NCI-H460 (cell line): Measurements from ENCODE around the gene MINDY3. TPM values are rescaled to one million over a fixed set of nuclear protein-coding genes. Genes with fewer than 3 reads are reported as not detected.

Experiments used
- DNase-seq: peaks from one replicate; pipeline ENCODE4 v3.0.0-alpha.2; 2016; ENCODE audit warnings: low read depth; ENCODE audit errors: extremely low read depth
- total RNA-seq: library from RNA; depleted of rRNA; stranded (reverse); fragments of >200 nt; shearing (Covaris generic); gene quantifications from 2 replicates; pipeline ENCODE4 v1.2.3, GENCODE V29; 2014

The MINDY3 gene
- total RNA-seq, 1 experiment from 2014 or later: 40.6 TPM

DNA sequence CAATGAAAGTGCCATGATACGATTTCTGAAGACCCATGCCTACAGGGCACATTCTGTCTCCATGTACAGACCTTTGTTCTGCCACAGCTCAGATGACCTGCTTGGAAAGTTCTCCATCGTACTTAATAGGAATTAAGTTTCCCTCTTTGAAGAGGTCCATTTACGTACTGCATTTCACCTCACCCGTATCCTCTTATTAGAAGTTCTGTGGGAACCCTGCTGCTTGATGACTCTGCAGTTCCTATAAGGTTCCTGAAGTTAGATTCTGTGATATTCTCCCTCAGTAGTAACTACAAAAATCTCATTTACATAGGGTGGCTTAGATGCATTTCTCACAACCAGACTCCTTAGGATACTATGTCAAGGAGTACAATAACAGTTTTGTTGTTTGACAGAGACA, 50.9 kb downstream of the MINDY3 start:
- DNase-seq: no peak

DNA sequence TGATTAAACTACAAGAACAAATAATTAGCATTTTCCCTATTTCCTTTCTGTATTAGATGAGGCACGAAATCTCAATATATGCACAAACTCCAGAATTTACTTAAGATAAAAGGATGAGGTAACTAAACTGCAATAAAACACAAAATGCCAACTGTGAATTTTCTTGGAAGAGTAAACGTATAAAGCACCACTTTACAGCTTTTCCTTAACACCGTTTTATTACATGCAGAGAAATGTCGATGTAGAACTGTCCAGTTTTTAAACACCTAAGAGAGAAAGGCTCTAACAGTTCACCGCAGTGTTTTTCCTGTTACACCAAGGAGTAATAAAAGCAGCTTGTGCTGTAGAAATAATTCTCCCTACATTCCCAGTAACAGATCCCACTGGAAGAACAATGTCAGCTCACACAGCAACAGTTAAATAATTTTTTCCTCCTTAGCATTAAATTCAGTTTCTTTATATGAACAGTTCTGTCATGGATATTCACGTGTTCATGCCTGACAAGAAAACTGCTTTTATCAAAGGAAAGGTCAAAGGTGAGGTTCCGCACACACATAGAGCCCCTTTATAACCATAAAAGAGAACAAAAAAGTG, 52.0 kb downstream of the MINDY3 start:
- no peak for DNase-seq

DNA sequence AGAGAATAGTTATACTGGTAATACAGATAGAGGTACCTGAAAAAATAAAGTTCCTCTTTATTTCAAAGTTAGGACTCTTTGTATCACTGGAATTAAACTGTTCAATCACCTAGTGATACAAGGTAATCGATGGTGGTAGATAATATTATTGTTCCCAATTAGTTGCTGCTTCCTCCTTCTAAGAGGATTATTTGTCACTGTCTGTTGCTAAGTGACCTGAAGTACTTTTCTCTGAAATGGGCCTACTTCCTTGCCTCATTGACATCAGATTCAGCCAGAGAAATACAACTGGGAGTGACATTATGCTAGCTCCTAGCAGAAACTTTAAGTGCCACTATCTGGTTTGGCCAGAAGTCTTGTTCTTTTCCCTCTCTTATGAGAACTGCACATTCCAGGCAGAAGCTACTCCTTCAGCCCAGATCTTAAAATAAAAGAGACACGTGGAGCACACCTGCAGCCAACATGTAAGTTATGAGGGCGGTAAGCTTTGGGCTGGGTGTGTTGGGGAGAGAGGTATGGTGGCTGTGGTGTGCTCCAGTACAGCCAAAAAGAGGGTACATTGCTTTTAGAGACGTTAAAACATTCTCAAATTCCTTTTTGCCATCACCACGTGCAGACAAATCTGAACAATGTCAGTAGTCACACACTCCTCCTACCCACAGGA, 54.8 kb downstream of the MINDY3 start:
- no peak for DNase-seq

DNA sequence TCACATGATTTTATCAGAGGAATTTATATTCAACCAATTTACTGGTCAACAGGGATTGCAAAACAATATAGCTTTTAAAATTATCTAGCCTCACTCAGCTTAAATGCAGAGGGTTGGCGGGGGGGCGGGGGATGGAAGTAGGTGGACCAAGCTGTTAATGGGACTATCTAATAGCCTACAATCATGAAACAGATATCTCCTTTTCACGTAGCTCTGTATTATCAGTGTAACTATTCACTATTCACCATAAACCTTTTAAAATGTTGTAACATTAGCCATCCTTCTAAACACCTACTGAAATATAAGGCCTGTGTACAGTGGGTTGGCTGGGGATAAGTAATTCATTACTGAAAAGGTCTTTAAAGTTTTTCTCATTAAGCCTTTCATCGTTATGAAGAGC, 56.2 kb downstream of the MINDY3 start:
- no peak for DNase-seq

DNA sequence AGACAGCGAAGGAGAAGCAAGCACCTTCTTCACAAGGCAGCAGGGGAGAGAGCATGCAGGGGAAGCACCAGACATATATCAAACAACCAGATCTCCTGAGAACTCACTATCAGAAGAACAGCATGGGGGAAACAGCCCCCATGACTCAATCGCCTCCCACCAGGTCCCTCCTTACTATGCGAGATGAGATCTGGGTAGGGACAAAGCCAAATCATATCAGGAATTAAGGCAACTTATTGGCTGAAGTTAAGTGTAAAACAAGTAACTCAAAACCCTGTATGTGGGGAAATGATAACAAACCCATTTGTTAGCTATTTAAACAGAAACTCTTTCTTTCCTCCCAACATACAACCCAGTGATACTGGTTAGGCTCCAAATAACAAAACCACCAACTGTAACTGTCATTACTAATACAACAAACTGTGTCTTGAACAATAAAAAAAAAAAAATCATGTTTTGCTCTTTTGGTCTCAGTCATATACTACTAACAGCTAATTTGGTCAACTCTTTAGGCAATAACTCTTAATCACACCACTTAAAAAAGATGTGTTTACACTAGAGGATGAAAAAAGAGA, 57.8 kb downstream of the MINDY3 start:
- DNase-seq: no peak

DNA sequence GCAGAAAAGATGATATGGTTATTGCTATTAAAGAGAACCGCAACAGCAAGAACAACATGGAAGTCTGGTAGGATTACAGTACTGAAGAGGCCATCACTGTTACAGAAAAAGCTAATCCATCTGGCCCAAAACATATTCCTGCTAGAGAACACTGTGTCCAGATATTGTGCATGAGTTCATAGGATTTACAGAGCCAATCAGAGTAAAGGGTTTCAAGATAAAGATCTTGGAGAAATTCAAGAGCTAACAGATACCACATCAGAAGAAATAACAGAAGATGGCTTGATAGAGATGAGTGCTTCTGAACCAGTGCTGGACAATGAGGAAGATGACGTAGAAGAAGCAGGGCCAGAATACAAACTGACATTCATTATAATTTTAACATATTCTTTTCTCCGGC, 58.7 kb downstream of the MINDY3 start:
- no peak for DNase-seq

DNA sequence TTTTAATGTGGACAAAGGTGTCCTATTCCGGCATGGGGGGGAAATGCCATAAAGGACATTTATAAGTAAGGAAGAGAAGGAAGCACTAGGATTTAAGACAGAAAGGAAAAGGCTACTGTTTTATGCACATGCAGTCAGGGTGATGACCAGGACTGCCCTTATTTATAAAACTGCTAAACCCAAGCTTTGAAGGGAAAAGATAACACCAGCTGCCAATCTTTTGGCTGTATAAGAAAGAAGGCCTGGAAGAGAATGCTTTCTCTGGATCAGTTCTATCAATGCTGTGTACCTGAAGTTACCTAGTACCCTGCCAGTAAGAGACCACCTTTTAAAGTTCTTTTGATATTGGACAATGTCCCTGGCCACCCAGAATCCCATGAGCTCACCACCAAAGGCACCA, 59.2 kb downstream of the MINDY3 start:
- no peak for DNase-seq

DNA sequence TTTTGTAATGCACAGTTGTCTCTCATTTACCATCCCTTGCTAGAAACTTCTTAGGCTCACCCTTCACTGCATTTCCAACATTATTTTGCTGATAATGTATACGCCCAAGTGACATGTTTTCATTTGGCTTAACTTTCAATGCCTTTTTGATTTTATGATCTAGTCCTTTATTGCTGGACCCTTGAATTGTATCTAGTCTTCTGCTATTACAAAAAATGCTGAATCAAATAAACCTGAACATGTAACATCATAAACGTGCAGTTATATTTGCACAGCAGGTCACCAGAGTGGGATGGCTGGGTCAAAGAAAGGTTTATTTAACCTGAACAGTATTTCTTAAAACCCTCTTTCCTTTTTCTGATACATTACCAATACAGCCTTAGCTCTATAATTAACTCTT, 63.0 kb downstream of the MINDY3 start:
- DNase-seq: no peak

DNA sequence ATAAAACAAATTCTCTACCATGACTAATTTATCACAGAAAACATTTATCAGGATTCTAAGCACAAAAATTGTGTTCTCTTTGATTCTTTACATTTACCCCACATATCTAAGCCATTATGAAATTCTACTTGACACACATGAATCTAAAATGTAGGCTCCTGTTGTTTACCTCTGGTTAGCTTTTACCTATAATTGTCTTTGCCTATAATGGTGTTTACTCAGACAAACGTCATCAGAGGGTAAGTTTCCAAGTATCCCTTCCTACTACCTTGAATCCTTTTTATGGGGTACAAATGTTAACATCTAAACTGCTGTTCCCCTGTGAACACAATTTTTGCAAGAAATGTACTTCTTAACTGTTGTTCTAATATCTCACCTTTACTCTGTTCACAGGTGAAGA, 63.5 kb downstream of the MINDY3 start:
- no peak for DNase-seq

DNA sequence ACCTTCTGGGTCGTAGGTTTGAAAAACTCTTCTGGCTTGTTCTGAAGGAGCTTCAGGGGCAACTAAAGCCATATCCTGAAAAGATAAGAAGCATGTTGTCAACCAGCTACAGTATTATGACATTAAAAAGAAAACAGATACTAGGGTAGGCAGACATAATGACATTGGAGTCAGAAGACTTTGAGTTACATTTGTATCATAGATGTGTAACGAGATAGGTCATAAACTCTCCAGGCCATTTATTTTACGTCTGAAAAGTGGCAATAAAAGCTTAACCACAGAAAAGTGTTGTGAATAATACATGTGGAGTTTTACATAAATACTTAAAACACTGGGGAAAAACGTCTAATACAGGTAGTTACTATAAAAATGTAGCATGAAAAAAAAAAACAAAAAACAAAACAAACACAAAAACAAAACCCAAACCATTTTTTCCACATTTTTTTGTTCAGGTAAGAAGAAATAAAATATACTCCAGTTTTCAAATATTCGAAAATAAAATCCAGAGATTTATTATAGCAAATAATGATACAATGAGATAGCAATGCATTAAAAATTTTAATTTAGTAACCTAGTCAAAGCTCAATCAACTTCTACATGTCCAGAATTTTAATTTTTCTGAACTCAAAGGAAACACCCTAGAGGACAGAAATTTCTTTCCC, 64.1 kb downstream of the MINDY3 start:
- DNase-seq: no peak

DNA sequence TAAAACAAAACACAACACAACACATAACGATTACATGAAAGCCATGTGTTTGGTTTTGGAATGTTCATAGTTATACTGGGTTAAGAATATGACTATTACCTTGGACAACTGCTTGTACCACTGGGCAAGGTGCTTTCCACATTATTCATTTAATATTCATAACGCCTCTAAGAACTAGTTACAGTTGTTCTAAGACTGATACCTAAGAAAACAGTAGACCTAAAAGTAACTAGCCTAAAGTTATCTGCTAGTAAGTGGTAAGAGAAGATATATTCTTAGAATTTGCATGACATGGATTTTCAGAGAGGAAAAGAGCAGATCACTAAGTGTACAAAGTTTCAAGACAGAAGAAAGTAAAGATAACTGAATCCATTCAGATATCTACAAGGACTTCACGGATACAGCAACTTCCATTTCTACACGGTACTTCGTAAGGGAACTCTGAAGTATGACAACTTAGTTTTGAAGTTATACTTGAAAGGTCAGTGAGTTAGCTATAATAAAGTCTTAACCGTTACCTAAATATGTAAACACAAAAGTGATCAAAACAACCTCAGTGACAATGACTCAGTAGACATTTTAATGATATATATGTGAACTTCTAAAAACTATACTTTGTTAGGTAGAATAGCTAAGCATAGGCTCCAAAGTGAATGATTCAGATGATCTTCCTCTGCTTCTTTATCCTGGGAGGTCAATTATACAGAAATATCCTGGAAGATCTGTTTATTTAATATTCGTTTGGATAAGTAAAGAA, 65.1 kb downstream of the MINDY3 start:
- DNase-seq: no peak

DNA sequence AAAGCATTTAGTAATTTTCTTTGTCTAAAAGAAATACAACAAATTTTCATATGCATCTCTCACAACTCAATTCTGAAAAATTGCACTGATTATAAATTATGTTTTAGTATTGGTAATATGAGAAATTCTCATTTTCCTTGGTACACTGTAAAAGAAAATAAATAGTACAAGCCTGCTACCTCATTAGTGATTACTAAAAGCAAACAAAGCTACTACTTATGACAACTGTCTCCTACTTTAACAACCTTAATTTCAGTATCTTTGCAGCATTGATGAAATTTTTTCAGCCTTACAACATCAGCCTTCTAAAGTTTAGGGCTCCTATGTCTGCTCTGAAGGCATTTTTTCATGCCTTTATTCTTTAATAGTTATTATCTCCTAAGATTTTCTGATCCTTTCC, 65.7 kb downstream of the MINDY3 start:
- no peak for DNase-seq

DNA sequence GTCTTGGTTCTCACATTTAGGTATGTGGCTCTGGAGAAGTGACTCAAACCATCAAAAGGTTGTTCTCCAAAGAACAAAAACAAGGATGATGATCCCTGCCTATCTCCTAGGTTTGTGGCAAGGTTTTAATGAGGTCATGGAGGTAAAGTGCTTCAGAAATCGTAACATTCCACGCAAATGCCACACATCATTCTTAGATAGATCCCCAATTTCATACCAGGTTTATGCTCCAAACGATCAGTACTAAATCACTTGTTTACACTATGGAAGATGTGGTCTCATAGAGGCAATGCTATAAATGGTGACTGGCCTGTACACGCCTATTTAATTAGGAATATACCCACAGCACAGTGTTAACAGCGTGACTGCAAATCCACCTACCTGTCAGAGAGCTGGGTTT, 66.6 kb downstream of the MINDY3 start:
- no peak for DNase-seq

DNA sequence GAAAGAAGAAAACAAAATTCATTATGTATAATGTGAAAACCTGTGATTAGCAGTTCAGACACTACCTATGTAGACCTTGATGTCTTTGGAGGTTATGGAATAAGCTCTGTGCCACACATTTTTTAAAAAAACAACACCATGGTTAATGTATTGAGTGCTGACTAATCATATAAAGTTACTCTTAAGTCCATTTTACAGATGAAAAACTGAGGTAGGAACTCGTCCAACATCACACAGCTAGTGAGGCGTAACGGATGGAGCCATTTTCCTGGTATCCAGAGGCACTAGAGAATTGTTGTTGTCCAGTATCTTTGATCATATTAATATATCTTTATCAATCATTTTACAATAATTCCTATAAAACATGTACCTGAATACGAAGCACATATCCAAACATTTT, 67.5 kb downstream of the MINDY3 start:
- no peak for DNase-seq

DNA sequence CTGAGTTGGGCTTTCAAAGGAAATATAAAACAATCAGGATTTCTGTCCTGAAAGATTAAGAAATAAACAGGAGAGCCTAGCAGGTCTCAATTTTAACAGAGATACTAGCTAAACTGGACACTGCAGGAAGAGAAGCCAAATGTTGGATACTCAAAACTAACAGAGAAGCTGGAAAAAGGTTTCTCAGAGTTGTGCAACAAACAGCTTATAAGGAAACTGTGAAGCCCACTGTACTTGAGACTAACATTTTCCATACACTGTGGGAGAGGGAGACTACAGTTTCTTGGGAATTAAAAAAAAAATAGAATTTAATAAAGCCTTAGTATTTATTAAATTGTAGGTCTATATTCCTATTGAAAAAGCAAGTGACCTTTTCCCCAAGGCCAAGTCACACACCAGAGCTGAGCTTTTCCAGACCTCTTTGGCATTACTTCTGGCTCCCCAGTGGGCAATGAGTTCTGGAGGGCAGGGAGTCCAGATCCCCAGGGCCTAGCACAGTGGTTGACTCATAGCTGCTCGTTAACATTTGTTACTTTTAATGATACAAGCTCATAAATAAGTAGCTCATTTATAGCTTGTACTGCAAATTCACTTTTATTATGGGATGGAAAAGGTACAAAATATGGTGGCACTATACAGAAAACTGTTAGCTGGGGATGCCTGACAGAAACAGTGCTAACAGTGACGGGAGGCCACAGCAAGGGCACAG, 68.3 kb downstream of the MINDY3 start:
- no peak for DNase-seq

DNA sequence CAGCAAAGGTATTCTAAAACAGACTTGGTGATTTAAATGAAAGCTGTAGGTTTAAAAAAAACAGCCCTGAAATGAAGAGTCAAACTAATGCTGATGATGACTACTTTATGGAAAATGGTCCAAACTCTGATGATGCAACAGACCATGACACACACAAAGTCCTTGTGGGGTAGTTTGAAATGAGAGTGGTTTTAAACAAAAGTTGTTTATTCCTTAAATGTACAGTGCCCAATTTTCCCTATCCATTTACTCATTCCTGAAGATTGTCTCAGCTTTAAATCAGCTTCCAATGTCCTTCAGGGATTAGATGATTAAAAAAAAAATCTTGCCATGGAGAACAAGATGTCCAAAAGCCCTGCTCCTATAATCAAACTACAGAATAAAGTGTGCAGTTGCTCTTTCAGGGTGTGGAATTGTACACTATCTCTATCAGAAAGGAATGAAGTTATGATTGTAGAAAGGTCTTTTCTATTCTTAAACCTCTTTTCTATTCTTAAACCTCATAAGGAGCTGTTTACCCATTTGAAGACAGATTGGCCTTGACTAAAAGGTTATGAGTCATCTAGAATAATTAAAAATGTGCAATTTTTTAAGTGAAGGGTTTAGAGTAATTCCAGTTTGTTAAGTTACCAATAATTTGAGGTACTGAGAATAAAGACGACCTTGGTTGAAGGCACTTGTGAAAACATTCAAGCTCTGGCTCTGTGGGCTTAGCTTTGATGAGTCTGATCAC, 70.3 kb downstream of the MINDY3 start:
- DNase-seq: no peak

DNA sequence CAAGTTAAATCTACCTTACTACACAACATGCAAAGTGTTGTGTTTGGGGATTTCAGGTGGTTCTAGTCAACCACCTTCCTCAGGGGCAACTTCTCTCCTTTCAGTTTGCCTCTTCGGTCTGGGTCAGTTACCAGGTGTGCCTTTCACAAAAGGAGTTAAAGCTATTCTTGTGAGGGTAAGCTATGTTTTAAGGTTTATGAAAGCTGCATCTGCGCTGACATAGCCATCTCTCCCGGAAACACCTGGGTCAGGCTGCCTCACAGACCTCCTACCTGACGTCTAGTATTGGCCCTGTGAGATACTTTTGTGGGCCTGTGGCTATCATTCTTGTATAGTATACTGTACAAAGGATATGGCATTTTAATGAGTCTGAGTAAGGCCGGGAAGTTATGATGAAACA, 72.9 kb downstream of the MINDY3 start:
- no peak for DNase-seq

DNA sequence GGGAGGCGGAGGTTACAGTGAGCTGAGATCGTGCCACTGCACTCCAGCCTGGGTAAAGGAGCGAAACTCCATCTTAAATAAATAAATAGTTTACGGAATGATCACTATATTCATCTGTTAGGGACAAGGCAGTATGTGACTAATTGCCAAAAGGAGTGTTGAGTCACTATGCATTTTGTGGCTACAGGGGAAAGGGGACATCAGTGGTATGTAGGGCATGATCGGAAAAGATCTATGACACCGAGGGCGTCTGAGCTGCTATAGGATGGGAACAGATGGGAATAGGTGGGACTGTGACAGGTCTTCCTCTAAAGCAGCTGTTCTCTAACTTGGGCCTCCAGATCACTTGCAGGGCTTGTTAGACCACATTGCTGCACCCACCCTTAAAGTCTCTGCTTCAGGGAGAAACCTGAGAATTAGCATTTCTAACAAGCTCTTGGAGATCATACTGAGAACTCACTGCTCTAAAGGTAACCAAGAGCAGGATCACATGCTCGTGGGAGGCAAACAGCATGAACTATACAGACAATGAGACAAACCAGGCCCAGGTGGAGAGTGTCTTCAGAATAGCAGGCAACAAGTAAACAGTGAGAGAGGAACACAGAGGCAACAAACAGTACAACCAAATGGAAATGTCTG, 75.5 kb downstream of the MINDY3 start:
- no peak for DNase-seq

DNA sequence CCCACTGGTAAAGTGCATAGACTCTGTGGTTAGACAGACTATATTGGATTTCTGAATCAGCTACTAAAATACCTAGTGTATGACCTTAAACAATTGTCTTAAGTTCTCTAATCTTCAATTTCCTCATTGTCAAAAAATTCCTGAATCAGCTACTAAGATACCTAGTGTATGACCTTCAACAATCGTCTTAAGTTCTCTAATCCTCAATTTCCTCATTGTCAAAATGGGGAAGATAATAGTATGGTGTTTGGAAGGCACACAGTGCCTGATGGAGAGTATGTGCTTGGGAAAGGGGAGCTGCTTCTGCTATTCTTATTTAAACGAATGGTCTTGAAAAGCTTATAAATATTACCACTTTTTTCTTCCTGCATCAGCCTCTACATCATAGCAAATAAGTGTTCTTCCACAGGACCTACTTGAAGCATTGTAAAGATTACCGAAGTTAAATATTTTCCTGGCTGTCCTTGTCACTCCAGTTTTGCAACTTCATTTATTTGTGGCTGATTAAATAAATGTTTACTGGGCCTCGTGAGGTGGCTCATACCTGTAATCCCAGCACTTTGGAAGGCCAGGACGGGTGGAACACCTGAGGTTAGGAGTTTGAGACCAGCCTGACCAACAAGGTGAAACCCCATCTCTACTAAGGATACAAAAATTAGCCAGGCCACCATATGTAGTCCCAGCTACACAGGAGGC, 76.2 kb downstream of the MINDY3 start:
- DNase-seq: no peak
